Fibroblast of lung (primary cell): ENCODE measurements around the gene MAPK1IP1L. TPM values are rescaled to one million over a fixed set of nuclear protein-coding genes. Genes with fewer than 3 reads are reported as not detected.
A peak's percentile ranks its signal among the peaks of the same experiment; 100 is the strongest.

ENCODE experiments used
- DNase-seq, 2 donors: peaks; one replicate each; pipeline versions ENCODE4 v3.0.0 to v3.0.0-alpha.2; 2010; ENCODE audit warnings: low read depth in 2 of 2
- H2AFZ ChIP-seq: 2 replicates; pipeline ENCODE4 v1.5.1; 2012; ENCODE audit warnings: low read length, control low read depth, inconsistent platforms
- H3K27ac ChIP-seq: 2 replicates; pipeline ENCODE4 v1.5.1; 2011; ENCODE audit warnings: low read length, control low read depth; ENCODE audit not compliant: insufficient read depth
- H3K27me3 ChIP-seq: 2 replicates; pipeline ENCODE4 v1.5.1; 2011; ENCODE audit warnings: mild to moderate bottlenecking, low read length; ENCODE audit not compliant: control insufficient read depth, insufficient read depth
- H3K36me3 ChIP-seq: 2 replicates; pipeline ENCODE4 v1.5.1; 2011; ENCODE audit warnings: low read length; ENCODE audit not compliant: control insufficient read depth, insufficient read depth
- H3K4me1 ChIP-seq: 2 replicates; pipeline ENCODE4 v1.5.1; 2011; ENCODE audit warnings: low read length; ENCODE audit not compliant: control insufficient read depth, insufficient read depth; ENCODE audit errors: extremely low read depth
- H3K4me2 ChIP-seq: 2 replicates; pipeline ENCODE4 v1.5.1; 2011; ENCODE audit warnings: low read length, control low read depth; ENCODE audit not compliant: insufficient read depth; ENCODE audit errors: extremely low read depth
- H3K4me3 ChIP-seq, 4 experiments: fragments of 200-600 bp in 1 of 4; sonication (generic) in 1 of 4; replicated peaks in 1 of 4; 2 replicates each; pipeline ENCODE4 v1.5.1; 2011 to 2016; ENCODE audit warnings: low read length in 4 of 4, low read depth in 3 of 4, mild to moderate bottlenecking in 3 of 4, control low read depth in 2 of 4, inconsistent platforms in 1 of 4, mixed read lengths in 1 of 4; ENCODE audit not compliant: insufficient read depth in 1 of 4; ENCODE audit errors: control extremely low read depth in 1 of 4
- H3K79me2 ChIP-seq: 2 replicates; pipeline ENCODE4 v1.5.1; 2012; ENCODE audit warnings: mild to moderate bottlenecking, low read length, inconsistent platforms; ENCODE audit not compliant: control insufficient read depth, insufficient read depth
- H3K9ac ChIP-seq: 2 replicates; pipeline ENCODE4 v1.5.1; 2011; ENCODE audit warnings: mild to moderate bottlenecking, low read length, control low read depth; ENCODE audit not compliant: insufficient read depth
- H3K9me3 ChIP-seq: 2 replicates; pipeline ENCODE4 v1.5.1; 2012; ENCODE audit warnings: low read depth, low read length; ENCODE audit not compliant: control insufficient read depth, insufficient read depth
- H4K20me1 ChIP-seq: 2 replicates; pipeline ENCODE4 v1.5.1; 2011; ENCODE audit warnings: low read length; ENCODE audit not compliant: control insufficient read depth, insufficient read depth; ENCODE audit errors: extremely low read depth
- CTCF ChIP-seq, 2 donors: IDR thresholded peaks in 1 of 2; conservative IDR thresholded peaks in 1 of 2; 1 replicate in 1 of 2; 2 replicates in 1 of 2; pipeline ENCODE4 v1.5.1; 2011 to 2012; ENCODE audit warnings: low read length in 2 of 2, control low read depth in 1 of 2, inconsistent platforms in 1 of 2, low read depth in 1 of 2, mild to moderate bottlenecking in 1 of 2
- EZH2 ChIP-seq: IDR thresholded peaks from 2 replicates; pipeline ENCODE4 v1.5.1; 2012; ENCODE audit warnings: low read length, control low read depth, mild to moderate bottlenecking; ENCODE audit errors: missing control alignments
- polyA plus RNA-seq, 2 donors: library from polyadenylated mRNA; depleted of rRNA in 1 of 2; stranded (reverse) in 1 of 2; unstranded in 1 of 2; fragments of >200 nt; gene quantifications; 2 replicates each; pipeline ENCODE4 v1.2.1, GENCODE V29; 2011 to 2012; ENCODE audit warnings: missing spikeins in 1 of 2
- total RNA-seq: library from RNA; depleted of rRNA; stranded (reverse); fragments of >200 nt; gene quantifications from 2 replicates; pipeline ENCODE4 v1.2.1, GENCODE V29; 2014

Gene MAPK1IP1L
- total and polyA plus RNA-seq, 2 donors (not counting 1 experiment from before 2014, with no cell fraction given), result 16.5 to 82.3 TPM

- H3K36me3 ChIP-seq, result no peaks in the 10 kb centered on the region
- H4K20me1 ChIP-seq, result no peaks in the 10 kb centered on the region
- no peak overlapping the region for H2AFZ ChIP-seq
- H3K27me3 ChIP-seq, result no peaks in the 10 kb centered on the region
- H3K9me3 ChIP-seq, result no peaks in the 10 kb centered on the region
- peaks cover 3% of the 10 kb centered on the region for H3K4me1 ChIP-seq
- no peak for DNase-seq
- no peak overlapping the region for H3K4me2 ChIP-seq
- H3K79me2 ChIP-seq, result no peaks in the 10 kb centered on the region
- TF ChIP-seq CTCF (conservative IDR thresholded peaks at IDR 0.05 in 1 of 2, IDR thresholded peaks at IDR 0.05 in 1 of 2; ENCODE audit: low read depth in 1 of 2, low read length in 2 of 2) (no peak), EZH2 (no peak)
- H3K4me3 ChIP-seq, result no peak overlapping the region
- H3K27ac ChIP-seq, result no peak overlapping the region
- H3K9ac ChIP-seq, result no peak overlapping the region
These were observed 40.9 kb downstream of the MAPK1IP1L start for GRCh38 chr14:55092341-55092740.

GRCh38 chr14:55094292-55095157, 43.1 kb downstream of the MAPK1IP1L start:
- Histone ChIP-seq H2AFZ (no peak overlapping the region), H3K4me3 (no peak overlapping the region), H3K9me3 (no peaks in the 10 kb centered on the region), H3K4me2 (no peak overlapping the region), H4K20me1 (no peaks in the 10 kb centered on the region), H3K4me1 (no peaks in the 10 kb centered on the region), H3K27me3 (no peaks in the 10 kb centered on the region), H3K36me3 (no peaks in the 10 kb centered on the region), H3K79me2 (no peaks in the 10 kb centered on the region), H3K27ac (no peak overlapping the region), H3K9ac (no peak overlapping the region)
- no peak for TF ChIP-seq CTCF (conservative IDR thresholded peaks at IDR 0.05 in 1 of 2, IDR thresholded peaks at IDR 0.05 in 1 of 2; ENCODE audit: low read depth in 1 of 2, low read length in 2 of 2)
- TF ChIP-seq EZH2, result no peak
- peak in 1 of 2 donors; percentile 70 for DNase-seq

DNA sequence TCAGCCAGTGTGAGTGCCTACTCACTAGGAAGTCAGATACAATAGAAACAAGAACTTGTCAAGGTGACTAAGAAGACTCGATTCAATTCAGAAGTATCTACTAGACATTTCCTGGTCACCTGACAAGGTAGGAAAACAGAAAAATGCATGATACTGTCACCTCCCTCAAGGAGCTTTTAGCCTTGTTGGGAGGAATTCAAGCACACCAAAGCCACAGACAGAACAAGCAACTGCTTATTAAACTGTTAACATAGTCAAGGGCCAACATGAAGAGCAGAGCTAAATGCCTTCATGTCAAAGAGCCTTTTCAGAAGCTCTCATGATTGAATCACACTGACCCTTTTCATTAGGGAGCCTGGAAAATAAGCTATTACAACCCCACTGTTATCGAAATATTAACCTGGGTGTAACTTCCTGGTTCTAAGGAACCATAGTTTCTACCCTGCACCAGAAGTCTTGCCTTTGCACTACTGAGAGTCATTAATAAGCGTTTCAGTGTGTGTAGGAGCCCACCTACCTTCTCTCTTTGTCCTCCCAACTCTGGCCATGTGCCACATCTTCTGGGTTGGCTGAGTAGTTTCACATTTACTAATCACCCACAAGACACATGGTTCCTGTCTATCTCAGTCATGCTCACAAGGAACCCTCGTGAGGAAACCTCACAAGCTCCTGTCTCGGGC, 46.6 kb downstream of the MAPK1IP1L start:
- Histone ChIP-seq H3K4me1 (peaks cover 14% of the 10 kb centered on the region), H3K27ac (no peak overlapping the region), H3K27me3 (no peaks in the 10 kb centered on the region), H4K20me1 (no peaks in the 10 kb centered on the region), H3K79me2 (no peaks in the 10 kb centered on the region), H3K4me3 (no peak overlapping the region), H2AFZ (no peak overlapping the region), H3K9ac (no peak overlapping the region), H3K4me2 (no peak overlapping the region), H3K9me3 (no peaks in the 10 kb centered on the region), H3K36me3 (no peaks in the 10 kb centered on the region)
- TF ChIP-seq EZH2, result no peak
- no peak for TF ChIP-seq CTCF (conservative IDR thresholded peaks at IDR 0.05 in 1 of 2, IDR thresholded peaks at IDR 0.05 in 1 of 2; ENCODE audit: low read depth in 1 of 2, low read length in 2 of 2)
- peak in 1 of 2 donors; percentile 27 for DNase-seq
